HPDE6-E6E7 (cell line): Measurements from ENCODE around the gene USP15.

Experiments
- DNase-seq: peaks from one replicate; pipeline ENCODE4 v3.0.0; 2011; ENCODE audit warnings: missing footprints; ENCODE audit errors: extremely low spot score

USP15 gene

GRCh38 chr12:62259993-62260732 is at the start of gene USP15:
Gene USP15 (plus strand): TSS chr12:62260404. CDS start chr12:62260415, 11 bp downstream.
- DNase-seq: peak; percentile 83

- DNase-seq: no peak
Measured at GRCh38 chr12:62210422-62210821, 49.8 kb upstream of the USP15 start.

GRCh38 chr12:62211510-62211909 is 48.7 kb upstream of the USP15 start:
- no peak for DNase-seq

GRCh38 chr12:62214846-62215245 is 45.4 kb upstream of the USP15 start:
- no peak for DNase-seq

- no peak for DNase-seq
Measured at GRCh38 chr12:62215506-62215905, 44.7 kb upstream of the USP15 start.

GRCh38 chr12:62217466-62218194 is 42.6 kb upstream of the USP15 start:
- no peak for DNase-seq

- no peak for DNase-seq
Measured at GRCh38 chr12:62221107-62221506, 39.1 kb upstream of the USP15 start.

GRCh38 chr12:62224601-62225000 is 35.6 kb upstream of the USP15 start:
- no peak for DNase-seq

- DNase-seq: no peak
Measured at GRCh38 chr12:62227091-62227490, 33.1 kb upstream of the USP15 start.

GRCh38 chr12:62230652-62231051 is 29.6 kb upstream of the USP15 start:
- DNase-seq: no peak

- no peak for DNase-seq
Measured at GRCh38 chr12:62232143-62232729, 28.0 kb upstream of the USP15 start.

- DNase-seq: no peak
Measured at GRCh38 chr12:62233805-62234204, 26.4 kb upstream of the USP15 start.

GRCh38 chr12:62239571-62239970 is 20.6 kb upstream of the USP15 start:
- no peak for DNase-seq

GRCh38 chr12:62247281-62248045 is 12.7 kb upstream of the USP15 start:
- no peak for DNase-seq

GRCh38 chr12:62248873-62249272 is 11.3 kb upstream of the USP15 start:
- no peak for DNase-seq

GRCh38 chr12:62249419-62249818 is 10.8 kb upstream of the USP15 start:
- no peak for DNase-seq

- DNase-seq: no peak
Measured at GRCh38 chr12:62250671-62251608, 9.3 kb upstream of the USP15 start.

GRCh38 chr12:62251609-62251958 is 8.6 kb upstream of the USP15 start:
- no peak for DNase-seq

GRCh38 chr12:62252576-62252975 is 7.6 kb upstream of the USP15 start:
- no peak for DNase-seq

GRCh38 chr12:62254967-62255366 is 5.2 kb upstream of the USP15 start:
- no peak for DNase-seq
